Stimulated activated CD4-positive, alpha-beta T cell treated with anti-CD3 and anti-CD28 coated beads, Interleukin-4, amount 100 ng/mL, for 48 hours (primary cell): Measurements from ENCODE around the gene PTPRR.

Source experiments
- DNase-seq, 2 donors: peaks; one replicate each; pipeline ENCODE4 v3.0.0-alpha.2; 2020; ENCODE audit warnings: low read depth in 2 of 2

Gene PTPRR

GRCh38 chr12:70695361-70696023, 225.0 kb downstream of the PTPRR start:
- DNase-seq, result no peak

DNA sequence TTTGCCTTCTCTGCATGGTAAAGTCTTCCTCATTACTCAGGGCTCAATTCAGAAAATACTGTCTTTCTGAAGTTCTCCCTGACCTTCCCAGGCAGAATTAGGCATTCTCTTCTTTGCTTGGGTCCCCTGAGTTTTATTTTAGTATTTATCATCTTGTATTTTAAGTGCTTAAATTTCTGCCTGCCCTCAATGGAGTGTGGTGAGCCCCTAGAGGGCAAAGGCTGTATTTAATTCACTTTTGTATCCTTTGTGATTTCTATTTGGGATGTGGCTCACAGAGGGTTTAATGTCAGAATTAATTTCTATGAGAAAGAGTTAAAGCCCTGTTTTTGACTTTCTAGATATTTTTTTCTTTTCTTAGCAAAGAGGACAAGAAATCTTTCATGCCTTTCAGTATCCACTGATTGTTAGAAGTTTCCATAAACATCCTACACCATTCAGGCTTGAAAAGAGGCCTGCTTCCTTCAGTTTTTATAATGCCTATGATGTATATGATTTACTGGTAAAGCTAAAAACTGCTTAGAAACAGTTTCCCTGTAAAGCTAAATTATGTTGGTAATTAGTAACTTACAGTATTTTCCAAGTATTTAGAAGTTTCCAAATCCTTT, 227.8 kb downstream of the PTPRR start:
- no peak for DNase-seq

DNA sequence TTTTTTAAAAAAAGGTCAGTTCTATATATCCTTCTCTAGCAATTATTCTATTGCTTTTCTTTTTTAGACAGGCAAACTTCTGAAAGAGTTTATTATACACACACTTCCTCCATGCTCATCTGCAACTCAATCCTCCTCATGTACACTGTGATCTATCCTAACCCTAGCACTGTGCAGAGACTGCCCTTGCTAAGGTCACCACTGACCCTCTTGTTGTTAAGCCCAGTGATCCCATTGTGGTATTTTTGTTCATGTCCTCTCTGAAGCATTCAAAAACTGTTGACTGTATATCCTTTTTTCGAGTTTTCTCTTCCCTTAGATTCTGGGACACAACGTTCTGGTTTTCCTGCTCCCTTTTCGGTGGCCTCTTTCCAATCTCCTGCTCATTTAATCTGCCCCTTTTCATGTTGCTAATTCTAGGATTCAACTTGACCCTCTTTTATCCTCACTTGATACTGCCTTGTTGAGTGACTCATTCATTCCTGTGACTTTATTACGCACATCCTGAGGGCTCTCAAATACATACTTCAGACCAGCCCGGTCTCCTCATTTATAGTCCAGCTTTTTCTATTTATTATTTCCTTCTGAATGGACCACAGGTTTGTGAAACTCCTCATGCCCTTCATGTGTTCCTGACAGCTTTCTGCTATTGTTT, 229.4 kb downstream of the PTPRR start:
- no peak for DNase-seq

DNA sequence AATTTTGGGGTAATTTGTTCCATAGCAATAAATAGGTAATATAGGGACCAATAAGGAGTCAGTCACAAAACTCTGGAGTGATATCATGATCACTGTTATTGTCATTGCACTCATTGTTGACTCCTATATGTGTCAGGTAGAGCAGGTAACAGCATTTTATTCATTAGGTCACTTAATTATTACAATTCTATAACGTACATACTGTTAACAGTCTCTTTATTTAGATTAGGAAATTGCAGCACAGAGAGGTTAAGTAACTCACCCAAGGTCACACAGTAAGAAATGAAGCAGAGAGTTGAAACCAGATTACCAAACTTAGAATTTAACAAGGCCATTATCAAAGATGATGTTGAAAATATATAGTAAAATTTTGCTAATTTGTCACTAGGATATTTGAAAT, 233.6 kb downstream of the PTPRR start:
- no peak for DNase-seq

DNA sequence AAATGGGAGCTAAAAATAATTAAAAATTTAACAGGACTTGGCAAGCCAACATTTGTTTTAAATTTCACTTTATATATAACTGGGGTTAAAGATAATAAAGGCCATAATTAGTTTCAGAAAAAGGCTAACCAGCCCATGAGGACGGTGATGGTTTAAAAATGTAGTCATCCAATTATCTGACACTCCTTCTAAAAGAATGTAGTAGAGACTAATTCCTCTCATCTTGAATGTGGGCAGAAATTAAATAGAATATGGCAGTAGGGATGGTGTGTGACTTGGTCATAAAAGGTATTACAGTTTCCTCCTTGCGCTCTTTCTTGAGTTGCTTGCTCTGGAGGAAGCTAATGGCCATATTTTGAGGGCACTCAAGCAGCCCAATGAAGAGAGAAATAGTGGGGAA, 234.2 kb downstream of the PTPRR start:
- no peak for DNase-seq

GRCh38 chr12:70683976-70684375, 236.6 kb downstream of the PTPRR start:
- DNase-seq, result no peak

- no peak for DNase-seq
These were observed 248.8 kb downstream of the PTPRR start for GRCh38 chr12:70671698-70672097.

- no peak for DNase-seq
These were observed 249.6 kb downstream of the PTPRR start for GRCh38 chr12:70670948-70671347.

DNA sequence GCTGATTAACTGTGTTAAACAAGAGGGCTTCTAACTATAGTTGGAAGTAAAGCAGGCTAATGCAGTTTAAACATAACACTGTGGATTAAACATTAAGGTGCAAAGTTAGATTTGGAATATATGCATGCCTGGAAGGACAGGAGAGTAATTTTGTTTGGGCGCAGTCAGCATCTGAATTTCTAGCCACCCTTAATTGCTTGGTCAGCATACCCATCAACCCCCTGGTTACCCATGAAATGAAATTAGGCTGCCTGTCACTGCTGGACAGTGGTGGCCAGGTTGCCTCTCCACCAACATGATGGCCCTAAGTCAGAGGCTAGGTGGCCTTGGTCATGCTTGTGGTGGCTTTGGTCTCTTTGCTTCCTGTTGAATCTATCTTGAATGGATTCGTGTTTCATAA, 253.3 kb downstream of the PTPRR start:
- DNase-seq, result no peak

GRCh38 chr12:70666364-70666763, 254.2 kb downstream of the PTPRR start:
- DNase-seq, result no peak

DNA sequence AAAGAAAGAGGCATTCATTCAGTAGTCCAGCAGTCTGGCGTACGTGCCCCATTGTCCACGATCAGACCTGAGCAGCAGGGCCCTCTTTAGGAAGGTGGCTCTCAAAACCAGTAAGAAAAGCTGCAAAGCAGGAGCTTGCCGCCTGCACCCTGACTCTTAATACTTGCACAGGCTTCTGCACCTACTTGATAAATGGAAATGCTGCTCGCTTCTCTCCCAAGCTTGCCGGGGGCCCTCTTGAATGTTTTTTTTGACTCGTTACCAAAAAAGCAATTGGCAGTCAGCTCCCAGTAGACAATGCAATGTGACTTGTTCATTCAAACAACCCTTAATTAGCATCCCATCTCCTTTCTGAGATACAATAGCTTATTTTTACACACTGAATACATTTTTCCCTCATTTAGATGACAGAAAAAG, 256.1 kb downstream of the PTPRR start:
- no peak for DNase-seq

DNA sequence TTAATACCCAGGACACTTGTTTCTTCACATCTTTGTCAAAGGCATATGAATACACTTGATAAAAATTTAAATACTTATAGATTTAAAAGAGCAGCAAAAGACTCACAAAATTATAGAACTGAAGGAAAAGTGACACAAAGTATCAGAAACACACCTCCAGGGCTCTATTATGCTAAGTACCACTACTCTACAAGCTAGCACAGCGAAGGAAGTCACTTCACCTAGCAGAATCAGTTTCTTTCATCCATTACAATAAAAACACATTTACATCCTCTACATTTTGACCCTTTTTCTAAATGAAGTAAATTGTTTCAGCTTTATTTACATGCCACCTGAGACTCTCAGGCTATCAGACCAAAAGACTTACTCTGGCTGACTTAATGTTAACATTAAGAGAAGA, 256.7 kb downstream of the PTPRR start:
- DNase-seq, result no peak

DNA sequence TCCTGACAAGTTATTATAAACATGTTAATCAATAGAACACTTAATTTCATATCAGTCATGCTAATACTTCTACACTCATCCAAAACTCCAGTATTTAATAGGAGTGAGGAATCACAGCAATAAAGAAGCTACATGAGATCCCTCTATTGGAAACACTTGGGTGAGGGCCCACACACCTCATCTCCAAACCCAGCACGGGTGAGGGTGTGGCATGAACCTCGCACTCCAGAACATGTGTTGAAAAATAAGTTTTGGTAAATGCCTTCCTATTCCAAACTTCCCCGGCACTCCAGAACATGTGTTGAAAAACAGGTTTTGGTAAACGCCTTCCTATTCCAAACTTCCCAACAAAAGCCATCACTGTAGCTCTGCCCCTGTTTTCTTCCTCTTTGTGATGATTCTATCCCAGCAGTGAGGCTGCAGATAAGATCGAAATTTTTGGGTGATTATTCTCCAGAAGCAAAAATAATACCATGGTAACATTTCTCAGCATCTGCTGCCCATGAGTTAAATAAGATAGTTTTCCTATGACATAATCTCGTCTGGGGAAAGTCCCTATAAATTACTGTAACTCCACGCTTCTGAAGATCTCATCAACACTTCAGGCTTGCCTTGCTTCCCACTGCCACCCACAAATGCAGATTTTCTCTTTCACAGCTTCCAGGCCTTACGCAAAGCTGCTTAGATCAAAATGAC, 258.9 kb downstream of the PTPRR start:
- DNase-seq, result no peak

- DNase-seq, result no peak
These were observed 259.8 kb downstream of the PTPRR start for GRCh38 chr12:70660620-70661219.

- DNase-seq, result no peak
These were observed 260.4 kb downstream of the PTPRR start for GRCh38 chr12:70660002-70660604.

- DNase-seq, result no peak
These were observed 261.4 kb downstream of the PTPRR start for GRCh38 chr12:70659077-70659606.

GRCh38 chr12:70657616-70658286, 262.8 kb downstream of the PTPRR start:
- no peak for DNase-seq

DNA sequence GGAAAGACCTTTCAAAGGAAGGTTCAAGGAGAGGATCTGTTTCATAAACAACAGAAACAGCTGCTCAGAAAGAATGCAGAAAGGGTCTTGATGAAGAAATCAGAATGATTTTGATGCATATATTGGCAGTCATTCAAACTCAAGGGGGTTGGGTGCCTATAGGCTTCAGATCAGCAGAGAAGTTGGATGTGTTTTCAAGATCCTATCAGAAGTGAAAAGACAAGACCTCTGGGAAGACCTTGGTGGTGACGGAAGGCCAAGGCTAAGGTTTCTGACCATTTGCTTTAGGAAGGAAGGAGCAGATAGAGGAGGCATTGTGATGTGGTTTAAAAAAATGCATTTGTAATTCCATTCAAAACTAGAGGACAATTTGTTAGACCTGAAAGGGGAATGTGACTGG, 268.1 kb downstream of the PTPRR start:
- DNase-seq, result no peak

- no peak for DNase-seq
These were observed 271.7 kb downstream of the PTPRR start for GRCh38 chr12:70648831-70649230.

- no peak for DNase-seq
These were observed 272.3 kb downstream of the PTPRR start for GRCh38 chr12:70648191-70648590.

DNA sequence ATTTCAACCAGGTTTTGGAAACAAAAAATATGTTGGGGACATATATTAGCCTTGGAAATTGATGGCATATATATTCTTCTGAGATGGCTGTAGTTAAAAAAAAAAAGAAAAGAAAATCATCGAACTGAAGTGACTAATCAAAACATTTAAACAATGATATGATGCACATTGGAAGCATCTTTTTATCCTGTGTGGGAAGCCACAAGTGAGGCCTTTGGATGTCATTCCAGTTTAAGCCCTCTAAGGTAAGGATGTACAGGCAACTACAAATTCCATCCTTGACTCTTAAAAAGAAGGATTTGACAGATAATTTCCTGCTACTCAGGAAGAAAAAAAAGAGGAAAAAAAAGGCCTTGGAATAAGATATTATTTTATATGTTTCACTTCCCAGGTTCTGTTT, 273.7 kb downstream of the PTPRR start:
- DNase-seq, result no peak
